Measurements from ENCODE around the gene CLSTN1. TPM values are rescaled to one million over a fixed set of nuclear protein-coding genes. Genes with fewer than 3 reads are reported as not detected.

CLSTN1 gene
- total and polyA plus RNA-seq, 2 of the 8 experiments (the other 6 are each of a cell fraction or from before 2014, with no cell fraction given) = 34.2 to 97.4 TPM

DNA sequence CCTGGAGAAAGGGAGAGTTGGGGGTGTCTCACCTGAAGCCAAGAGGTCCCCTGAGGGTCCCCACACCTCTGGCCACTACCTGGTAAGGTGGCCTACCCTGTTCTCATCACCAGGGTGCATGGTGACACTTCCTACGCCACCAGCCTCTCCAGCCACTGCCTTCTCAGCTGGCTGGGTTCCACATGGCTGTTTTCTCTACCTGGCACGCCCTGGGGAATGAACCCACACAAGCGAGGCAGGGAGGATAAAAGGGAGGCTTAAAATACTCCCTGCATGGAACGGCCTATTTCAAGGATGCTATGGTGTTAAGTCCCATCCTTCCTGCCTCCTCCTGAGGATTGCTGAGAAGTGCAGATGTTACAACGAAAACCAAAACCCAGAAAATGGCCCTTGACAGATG, 87.5 kb downstream of the CLSTN1 start (continued):
- no peak for TF ChIP-seq BCL11A (IDR thresholded peaks at IDR 0.05; ENCODE audit: low read depth in 2 of 2, low read length in 2 of 2)

Measured in H1 (cell line).